Spleen (tissue), 13 donors: ENCODE results near the gene PDE6A. TPM values are rescaled to one million over a fixed set of nuclear protein-coding genes. Genes with fewer than 3 reads are reported as not detected.

ENCODE experiments used
- DNase-seq: peaks from one replicate; pipeline ENCODE4 v3.0.0-alpha.2; 2020
- H3K27ac ChIP-seq, 8 donors: fragments of 200-600 bp; sonication (generic) in 7 of 8; 1 replicate in 4 of 8; 2 replicates in 4 of 8; pipeline versions ENCODE4 v1.5.0 to v1.8.0; 2016 to 2021; ENCODE audit warnings: inconsistent platforms in 4 of 8, mild to moderate bottlenecking in 4 of 8, moderate library complexity in 1 of 8
- H3K27me3 ChIP-seq, 7 donors: fragments of 200-600 bp; sonication (generic) in 6 of 7; replicated peaks in 1 of 7; 1 replicate in 4 of 7; 2 replicates in 3 of 7; pipeline versions ENCODE4 v1.5.0 to v1.8.0; 2016 to 2021; ENCODE audit warnings: inconsistent platforms in 3 of 7, mild to moderate bottlenecking in 1 of 7
- H3K36me3 ChIP-seq, 6 donors: fragments of 200-600 bp; sonication (generic) in 5 of 6; 1 replicate in 4 of 6; 2 replicates in 2 of 6; pipeline versions ENCODE4 v1.5.0 to v1.8.0; 2016 to 2021; ENCODE audit warnings: inconsistent platforms in 2 of 6
- H3K4me1 ChIP-seq, 6 donors: fragments of 200-600 bp; sonication (generic) in 5 of 6; 1 replicate in 3 of 6; 2 replicates in 3 of 6; pipeline versions ENCODE4 v1.5.0 to v1.8.0; 2016 to 2021; ENCODE audit warnings: inconsistent platforms in 3 of 6
- H3K4me3 ChIP-seq, 8 donors: fragments of 200-600 bp; sonication (generic) in 7 of 8; 1 replicate in 4 of 8; 2 replicates in 4 of 8; pipeline versions ENCODE4 v1.5.0 to v1.8.0; 2016 to 2021; ENCODE audit warnings: inconsistent platforms in 4 of 8, mild to moderate bottlenecking in 4 of 8, moderate library complexity in 2 of 8
- H3K9me3 ChIP-seq, 8 donors: fragments of 200-600 bp; sonication (generic) in 7 of 8; 1 replicate in 4 of 8; 2 replicates in 4 of 8; pipeline versions ENCODE4 v1.5.0 to v1.8.0; 2016 to 2021; ENCODE audit warnings: inconsistent platforms in 4 of 8
- POLR2A ChIP-seq, 3 donors: fragments of 450-650 bp; IDR thresholded peaks; one replicate each; pipeline ENCODE4 v1.5.1; 2017; ENCODE audit warnings: antibody characterized with exemption in 3 of 3, mild to moderate bottlenecking in 1 of 3
- POLR2AphosphoS5 ChIP-seq, 3 donors: sonication (generic); formaldehyde crosslinking; IDR thresholded peaks; one replicate each; pipeline ENCODE4 v1.5.1; 2017; ENCODE audit warnings: antibody characterized with exemption in 3 of 3
- WGBS, 5 donors: extraction: QIAGEN DNeasy Blood & Tissue Kit in 3 of 5; methylation state at CpG; one replicate each; pipeline versions ENCODE4 v1.1.5 to v1.1.7; 2013 to 2018; 5-methylcytosine and 5-hydroxymethylcytosine counted together
- intact Hi-C: fragments of 100-400 bp; cut with DNase I; formaldehyde crosslinking; loops from one replicate; pipeline ENCODE4 v1.15.0; 2023; ENCODE audit warnings: low total_unique reads
- long read RNA-seq, 2 donors: transcript quantifications; one replicate each; lab custom pipeline, GENCODE V29; 2026
- polyA plus RNA-seq, 3 donors: library from polyadenylated mRNA; stranded (reverse); fragments of 200-250 nt; gene quantifications; one replicate each; pipeline ENCODE4 v1.2.1, GENCODE V29; 2013
- total RNA-seq, 7 donors: library from RNA; depleted of rRNA in 3 of 7; stranded (reverse); fragments of >200 nt in 3 of 7; fragmentation: NEBNext Ultra II Directional in 4 of 7; extraction: Animal tissue kit (Norgen Biotek cat#: 25700) in 4 of 7; gene quantifications; one replicate each; pipeline versions ENCODE4 v1.1.0 to v1.2.1, GENCODE V29; 2016 to 2021
- TF ChIP-seq, protein P1 (sequence below), 11 experiments: fragments of 200-600 bp in 7 of 11; fragments of 450-650 bp in 4 of 11; sonication (generic) in 4 of 11; IDR thresholded peaks in 8 of 11; conservative IDR thresholded peaks in 3 of 11; 1 replicate in 7 of 11; 2 replicates in 4 of 11; pipeline versions ENCODE4 v1.4.0 to v1.8.0; 2016 to 2021; ENCODE audit warnings: antibody characterized with exemption in 11 of 11, inconsistent platforms in 4 of 11, mild to moderate bottlenecking in 1 of 11
- donor health status: healthy with polysubstance abuse.
- donor health status: DM: no; HTN: no; CAD: no; lungs with moderate emphysema.
- donor health status: DM: no; HTN: no; CAD: no.
- donor health status: Bipolar disorder and iron deficiency.
- donor health status: healthy.
- donor health status: DM: no; HTN: no; CAD: no.
- donor health status: DM: yes; HTN: yes; CAD: no.

Gene PDE6A
- total RNA-seq (not detected), polyA plus RNA-seq (not detected)
- long read RNA-seq, donor 1 = 0 reads
- long read RNA-seq, donor 2 = 0 reads

DNA sequence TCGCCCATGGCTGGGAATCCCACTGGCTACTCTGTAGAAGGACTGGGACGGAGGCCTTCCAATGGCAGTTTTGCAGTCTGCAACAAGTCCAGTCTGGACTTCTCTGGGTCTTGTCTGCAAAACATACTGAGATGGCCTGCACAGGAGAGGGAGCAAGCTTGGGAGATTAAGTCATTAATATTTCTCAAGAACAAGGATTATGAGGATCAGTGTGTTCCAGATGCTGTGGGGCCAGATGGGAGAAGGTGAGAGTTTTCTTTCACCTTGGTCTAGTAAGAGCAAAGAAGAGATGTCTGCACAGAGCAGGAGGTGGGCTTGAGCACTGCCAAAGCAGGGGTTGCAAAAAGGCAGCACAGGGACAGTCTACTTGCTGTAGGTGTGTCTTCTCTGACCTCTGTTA, at the start of gene PDE6A:
Gene PDE6A (minus strand): TSS at position 128 of the 400 bp plus-strand sequence. CDS start 120 bp downstream, at position 8.
- no peak for DNase-seq

DNA sequence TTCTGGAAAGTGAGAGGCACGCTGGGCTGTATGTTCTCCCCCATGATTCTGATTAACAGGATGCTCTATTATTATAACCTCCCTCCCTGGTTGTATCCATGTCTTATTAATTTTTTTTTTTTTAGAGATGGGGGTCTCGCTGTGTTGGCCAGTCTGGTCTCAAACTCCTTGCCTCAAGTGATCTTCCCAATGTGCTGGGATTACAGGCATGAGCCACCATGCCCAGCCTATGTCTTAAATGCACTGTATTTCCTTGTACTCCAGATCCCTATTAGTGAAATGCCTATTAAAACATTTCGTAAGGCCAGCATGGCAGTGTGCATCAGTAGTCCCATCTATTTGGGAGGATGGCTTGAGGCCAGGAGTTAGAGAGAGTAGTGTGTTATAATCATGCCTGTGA, 48.9 kb upstream of the PDE6A start:
- H3K27ac ChIP-seq = no peak overlapping the region

More for the DNA sequence above, at the start of gene PDE6A:
- intact Hi-C loops = no loop called here
- no peaks in the 10 kb centered on the region for H3K36me3 ChIP-seq
- 81 to 100% (median 94%) methylated on average over 1 to 2 of the region's 2 CpGs for WGBS, 5 donors
- no peak within 1 kb of the TSS for H3K27ac ChIP-seq
- no peak for TF ChIP-seq POLR2AphosphoS5 (IDR thresholded peaks at IDR 0.05)
- no peak for TF ChIP-seq POLR2A (IDR thresholded peaks at IDR 0.05)
- H3K9me3 ChIP-seq = no peaks in the 10 kb centered on the region
- H3K4me1 ChIP-seq = peaks cover 0 to 10% (median 0%) of the 10 kb centered on the region in 6 donors
- peaks cover 0 to 7% (median 0%) of the 10 kb centered on the region in 7 donors for H3K27me3 ChIP-seq
- H3K4me3 ChIP-seq = no peak within 1 kb of the TSS

DNA sequence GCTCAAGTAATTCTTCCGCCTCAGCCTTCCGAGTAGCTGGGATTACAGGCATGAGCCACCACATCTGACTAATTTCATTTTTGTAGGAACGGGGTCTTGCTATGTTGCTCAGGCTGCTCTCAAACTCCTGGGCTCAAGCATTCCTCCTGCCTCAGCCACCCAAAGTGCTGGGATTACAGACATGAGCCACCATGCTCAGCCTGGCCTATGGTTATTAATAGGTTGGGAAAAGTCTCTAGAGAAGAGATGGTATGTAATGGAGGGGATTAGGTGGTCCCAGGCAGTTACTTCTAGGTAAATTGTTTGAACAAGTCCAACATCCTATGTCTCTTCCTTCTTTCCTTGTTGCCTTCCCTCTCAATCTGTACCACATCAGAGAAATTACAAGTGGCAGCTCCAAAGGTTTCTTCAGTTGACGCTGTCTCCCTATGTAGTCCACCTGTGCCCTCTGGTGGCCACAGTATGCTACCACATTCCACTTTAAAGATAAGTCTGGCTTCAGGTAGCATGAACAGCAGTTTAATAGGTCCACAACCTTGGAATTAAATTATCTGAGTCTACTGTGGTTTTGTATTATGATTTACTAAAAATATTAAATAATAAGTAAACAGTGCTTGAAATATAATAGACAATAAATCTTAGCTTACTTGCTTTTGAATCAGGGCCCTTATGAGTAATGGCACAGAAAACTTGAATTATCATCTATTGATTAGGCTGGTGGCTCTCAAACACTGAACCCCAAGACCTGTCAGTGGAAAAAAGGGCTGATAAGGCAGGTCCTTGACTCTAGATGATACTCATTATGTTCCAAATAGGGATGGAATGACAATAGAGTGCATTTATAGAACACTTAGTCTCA, 46.2 kb upstream of the PDE6A start:
- Histone ChIP-seq H3K9me3 (no peaks in the 10 kb centered on the region), H3K27me3 (no peaks in the 10 kb centered on the region), H3K4me1 (peaks cover 0 to 6% (median 0%) of the 10 kb centered on the region in 6 donors), H3K4me3 (no peak overlapping the region), H3K27ac (no peak overlapping the region), H3K36me3 (peaks cover 0 to 17% (median 10%) of the 10 kb centered on the region in 6 donors)
- intact Hi-C loops = loop anchor here (5.0 kb wide), 1 partner anchor 353 kb away; no protein-coding TSS in a partner anchor
- 68 to 72% (median 71%) methylated on average over 4 of the region's 4 CpGs for WGBS, 5 donors
- TF ChIP-seq, protein P1, sequence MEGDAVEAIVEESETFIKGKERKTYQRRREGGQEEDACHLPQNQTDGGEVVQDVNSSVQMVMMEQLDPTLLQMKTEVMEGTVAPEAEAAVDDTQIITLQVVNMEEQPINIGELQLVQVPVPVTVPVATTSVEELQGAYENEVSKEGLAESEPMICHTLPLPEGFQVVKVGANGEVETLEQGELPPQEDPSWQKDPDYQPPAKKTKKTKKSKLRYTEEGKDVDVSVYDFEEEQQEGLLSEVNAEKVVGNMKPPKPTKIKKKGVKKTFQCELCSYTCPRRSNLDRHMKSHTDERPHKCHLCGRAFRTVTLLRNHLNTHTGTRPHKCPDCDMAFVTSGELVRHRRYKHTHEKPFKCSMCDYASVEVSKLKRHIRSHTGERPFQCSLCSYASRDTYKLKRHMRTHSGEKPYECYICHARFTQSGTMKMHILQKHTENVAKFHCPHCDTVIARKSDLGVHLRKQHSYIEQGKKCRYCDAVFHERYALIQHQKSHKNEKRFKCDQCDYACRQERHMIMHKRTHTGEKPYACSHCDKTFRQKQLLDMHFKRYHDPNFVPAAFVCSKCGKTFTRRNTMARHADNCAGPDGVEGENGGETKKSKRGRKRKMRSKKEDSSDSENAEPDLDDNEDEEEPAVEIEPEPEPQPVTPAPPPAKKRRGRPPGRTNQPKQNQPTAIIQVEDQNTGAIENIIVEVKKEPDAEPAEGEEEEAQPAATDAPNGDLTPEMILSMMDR (IDR thresholded peaks at IDR 0.05 in 8 of 11, conservative IDR thresholded peaks at IDR 0.05 in 3 of 11) = peak; percentile 60 to 91 (median 85)
- TF ChIP-seq POLR2AphosphoS5 (IDR thresholded peaks at IDR 0.05) (no peak), POLR2A (IDR thresholded peaks at IDR 0.05) (no peak)
- peak; percentile 77 for DNase-seq

More for the DNA sequence above, 48.9 kb upstream of the PDE6A start:
- no peak for TF ChIP-seq POLR2AphosphoS5 (IDR thresholded peaks at IDR 0.05)
- TF ChIP-seq, protein P1 (IDR thresholded peaks at IDR 0.05 in 8 of 11, conservative IDR thresholded peaks at IDR 0.05 in 3 of 11) = no peak
- no peak for TF ChIP-seq POLR2A (IDR thresholded peaks at IDR 0.05)
- WGBS, 5 donors = 91 to 96% (median 93%) methylated on average over 3 of the region's 3 CpGs
- H3K4me3 ChIP-seq = no peak overlapping the region
- H3K9me3 ChIP-seq = no peaks in the 10 kb centered on the region
- DNase-seq = no peak
- H3K27me3 ChIP-seq = no peaks in the 10 kb centered on the region
- H3K4me1 ChIP-seq = peaks cover 0 to 6% (median 0%) of the 10 kb centered on the region in 6 donors
- H3K36me3 ChIP-seq = peaks cover 0 to 25% (median 11%) of the 10 kb centered on the region in 6 donors
- intact Hi-C loops = loop anchor here (5.0 kb wide), 1 partner anchor 356 kb away; no protein-coding TSS in a partner anchor

DNA sequence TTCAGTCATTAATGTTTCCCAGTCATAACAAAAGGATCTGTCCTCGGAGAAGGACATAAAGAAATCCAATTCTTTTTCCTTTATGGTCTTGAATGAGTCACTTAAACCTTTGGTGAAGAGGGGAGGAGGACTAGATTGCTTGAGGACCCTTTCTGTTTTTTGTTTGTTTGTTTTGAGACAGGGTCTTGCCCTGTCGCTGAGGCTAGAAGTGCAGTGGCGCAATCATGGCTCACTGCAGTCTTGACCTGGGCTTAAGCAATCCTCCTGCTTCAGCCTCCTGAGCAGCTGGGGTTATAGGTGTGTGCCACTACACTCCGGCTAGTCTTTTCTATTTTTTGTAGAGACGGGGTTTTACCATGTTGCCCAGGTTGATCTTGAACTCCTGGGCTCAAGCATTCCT, 43.5 kb upstream of the PDE6A start:
- peaks cover 0 to 15% (median 0%) of the 10 kb centered on the region in 6 donors for H3K36me3 ChIP-seq
- no peaks in the 10 kb centered on the region for H3K27me3 ChIP-seq
- no peaks in the 10 kb centered on the region for H3K9me3 ChIP-seq
- no peak overlapping the region for H3K27ac ChIP-seq
- peaks cover 0 to 6% (median 0%) of the 10 kb centered on the region in 6 donors for H3K4me1 ChIP-seq
- DNase-seq = no peak
- TF ChIP-seq POLR2A (IDR thresholded peaks at IDR 0.05) (no peak), POLR2AphosphoS5 (IDR thresholded peaks at IDR 0.05) (no peak)
- TF ChIP-seq, protein P1 (IDR thresholded peaks at IDR 0.05 in 8 of 11, conservative IDR thresholded peaks at IDR 0.05 in 3 of 11) = no peak
- intact Hi-C loops = loop anchor here (2.0 kb wide), 1 partner anchor 153 kb away; no protein-coding TSS in a partner anchor
- H3K4me3 ChIP-seq = no peak overlapping the region
- WGBS, 5 donors = 80 to 92% (median 87%) methylated on average over 5 of the region's 5 CpGs
